ENCODE results near the gene KIAA0825.
A peak's percentile ranks its signal among the peaks of the same experiment; 100 is the strongest.
"Not testable (repeated sequence)": the region's sequence is repeated elsewhere in the genome, so short reads cannot be mapped to it uniquely, and the experiment has no call there.

The KIAA0825 gene

GRCh38 chr5:94577466-94578245 lies 40.7 kb downstream of the KIAA0825 start:
- no peak for DNase-seq

GRCh38 chr5:94575196-94575595 lies 43.2 kb downstream of the KIAA0825 start:
- no peak for DNase-seq

- not testable (repeated sequence) for DNase-seq
Measured at GRCh38 chr5:94573349-94573748, 45.1 kb downstream of the KIAA0825 start.

- DNase-seq, result no peak
Measured at GRCh38 chr5:94571415-94571814, 47.0 kb downstream of the KIAA0825 start.

GRCh38 chr5:94564812-94565211 lies 53.6 kb downstream of the KIAA0825 start:
- no peak for DNase-seq

- no peak for DNase-seq
Measured at GRCh38 chr5:94562327-94562971, 56.0 kb downstream of the KIAA0825 start.

- no peak for DNase-seq
Measured at GRCh38 chr5:94558028-94558427, 60.4 kb downstream of the KIAA0825 start.

- DNase-seq, result no peak
Measured at GRCh38 chr5:94551858-94552257, 66.5 kb downstream of the KIAA0825 start.

GRCh38 chr5:94545870-94546625 lies 72.4 kb downstream of the KIAA0825 start:
- DNase-seq, result no peak

GRCh38 chr5:94544875-94545547 lies 73.4 kb downstream of the KIAA0825 start:
- no peak for DNase-seq

GRCh38 chr5:94544031-94544650 lies 74.3 kb downstream of the KIAA0825 start:
- peak; percentile 10 for DNase-seq

GRCh38 chr5:94540856-94541494 lies 77.4 kb downstream of the KIAA0825 start:
- no peak for DNase-seq

- no peak for DNase-seq
Measured at GRCh38 chr5:94538260-94538659, 80.1 kb downstream of the KIAA0825 start.

- DNase-seq, result no peak
Measured at GRCh38 chr5:94526706-94527105, 91.7 kb downstream of the KIAA0825 start.

- peak; percentile 29 for DNase-seq
Measured at GRCh38 chr5:94524841-94525697, 93.3 kb downstream of the KIAA0825 start.

GRCh38 chr5:94523018-94523417 lies 95.4 kb downstream of the KIAA0825 start:
- no peak for DNase-seq

- DNase-seq, result peak; percentile 36
Measured at GRCh38 chr5:94522117-94522516, 96.3 kb downstream of the KIAA0825 start.

- no peak for DNase-seq
Measured at GRCh38 chr5:94517490-94518488, 100.6 kb downstream of the KIAA0825 start.

- no peak for DNase-seq
Measured at GRCh38 chr5:94516148-94516547, 102.3 kb downstream of the KIAA0825 start.

All from DMS79 treated with DMSO at 0.1 percent for 48 hours (cell line).